ENCODE results near the gene KIAA1549. TPM values are rescaled to one million over a fixed set of nuclear protein-coding genes. Genes with fewer than 3 reads are reported as not detected.

Gene KIAA1549
- total and polyA plus RNA-seq, 9 of the 15 experiments (the other 6 are each of a cell fraction or from before 2014, with no cell fraction given): 0.01 to 0.29 (median 0.07) TPM

GRCh38 chr7:138801256-138801655, 179.9 kb downstream of the KIAA1549 start (continued):
- no peak for TF ChIP-seq TCFL5 (CRISPR knock-in tag; conservative IDR thresholded peaks at IDR 0.05)
- TF ChIP-seq MECOM (CRISPR knock-in tag; IDR thresholded peaks at IDR 0.05): no peak
- TF ChIP-seq STAT5A (IDR thresholded peaks at IDR 0.05; ENCODE audit: borderline replicate concordance, low read length): no peak
- no peak for TF ChIP-seq ZNF77 (CRISPR knock-in tag; IDR thresholded peaks at IDR 0.05)
- TF ChIP-seq DMBX1 (CRISPR knock-in tag; IDR thresholded peaks at IDR 0.05; ENCODE audit: borderline replicate concordance): no peak
- TF ChIP-seq ZNF280A (IDR thresholded peaks at IDR 0.05; ENCODE audit: low read depth, partially characterized antibody): no peak
- no peak for TF ChIP-seq MTF1 (CRISPR knock-in tag; IDR thresholded peaks at IDR 0.05; ENCODE audit: borderline replicate concordance)

DNA sequence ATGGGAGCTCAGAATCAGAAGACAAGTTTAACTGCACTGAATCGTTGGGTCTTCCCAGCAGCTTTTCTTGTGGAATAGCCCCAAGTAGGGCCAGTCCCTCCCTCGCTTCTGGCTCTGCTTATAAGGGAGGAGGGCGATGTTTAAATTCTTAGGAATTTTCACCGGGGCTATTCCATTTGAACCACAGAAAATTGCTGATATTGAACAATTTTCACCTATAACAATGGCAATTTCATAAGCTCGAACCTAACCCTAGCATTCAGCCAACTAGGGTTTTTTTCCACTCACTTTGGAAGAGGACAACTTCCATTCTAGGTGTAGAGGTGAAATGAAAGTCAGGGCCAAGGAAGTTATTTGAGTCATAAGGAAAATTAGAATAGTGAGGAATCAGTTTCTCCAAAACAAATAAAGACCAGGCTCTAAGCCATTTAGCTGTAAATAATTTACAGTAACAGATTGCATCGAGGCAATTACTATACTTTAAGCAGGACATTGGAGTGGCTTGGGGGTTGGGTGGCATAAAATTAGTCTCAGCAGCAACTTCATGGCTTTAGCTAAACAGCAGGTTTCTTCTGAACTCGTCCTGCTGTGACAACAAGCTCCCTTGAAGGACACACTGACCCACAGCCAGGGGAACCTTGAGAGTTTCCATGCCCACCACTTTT, 181.7 kb downstream of the KIAA1549 start:
- DNase-seq (ENCODE audit: extremely low read depth in 1 of 4, low spot score in 3 of 4) (no peak), FAIRE-seq (no peak), ATAC-seq (no peak)
- no peak overlapping the region for H2AFZ ChIP-seq (ENCODE audit: low read depth, low read length)
- 0% methylated on average over 7 of the region's 7 CpGs for WGBS (ENCODE audit: insufficient coverage, low coverage, missing lambda C conversion rate)
- intact Hi-C loops (cut with micrococcal nuclease): no loop called here
- TF ChIP-seq, protein P1, sequence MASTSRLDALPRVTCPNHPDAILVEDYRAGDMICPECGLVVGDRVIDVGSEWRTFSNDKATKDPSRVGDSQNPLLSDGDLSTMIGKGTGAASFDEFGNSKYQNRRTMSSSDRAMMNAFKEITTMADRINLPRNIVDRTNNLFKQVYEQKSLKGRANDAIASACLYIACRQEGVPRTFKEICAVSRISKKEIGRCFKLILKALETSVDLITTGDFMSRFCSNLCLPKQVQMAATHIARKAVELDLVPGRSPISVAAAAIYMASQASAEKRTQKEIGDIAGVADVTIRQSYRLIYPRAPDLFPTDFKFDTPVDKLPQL (IDR thresholded peaks at IDR 0.05; ENCODE audit: extremely low read depth, insufficient read length): no peak
- TF ChIP-seq, protein P2, sequence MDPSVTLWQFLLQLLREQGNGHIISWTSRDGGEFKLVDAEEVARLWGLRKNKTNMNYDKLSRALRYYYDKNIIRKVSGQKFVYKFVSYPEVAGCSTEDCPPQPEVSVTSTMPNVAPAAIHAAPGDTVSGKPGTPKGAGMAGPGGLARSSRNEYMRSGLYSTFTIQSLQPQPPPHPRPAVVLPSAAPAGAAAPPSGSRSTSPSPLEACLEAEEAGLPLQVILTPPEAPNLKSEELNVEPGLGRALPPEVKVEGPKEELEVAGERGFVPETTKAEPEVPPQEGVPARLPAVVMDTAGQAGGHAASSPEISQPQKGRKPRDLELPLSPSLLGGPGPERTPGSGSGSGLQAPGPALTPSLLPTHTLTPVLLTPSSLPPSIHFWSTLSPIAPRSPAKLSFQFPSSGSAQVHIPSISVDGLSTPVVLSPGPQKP (CRISPR knock-in tag; IDR thresholded peaks at IDR 0.05): no peak
- TF ChIP-seq ZNF41 (CRISPR knock-in tag; conservative IDR thresholded peaks at IDR 0.05) (no peak), ZNF316 (IDR thresholded peaks at IDR 0.05) (peak; percentile 57), C11orf30 (IDR thresholded peaks at IDR 0.05; ENCODE audit: low read depth) (peak; percentile 48; the same call in 1 of the 2 replicates), ZBTB2 (IDR thresholded peaks at IDR 0.05) (no peak), MAFF (IDR thresholded peaks at IDR 0.05; ENCODE audit: low read length) (0 out of 2 replicates have a peak, but pooled peaks have one; percentile 36), ZNF253 (CRISPR knock-in tag; conservative IDR thresholded peaks at IDR 0.05) (no peak), ZC3H11A (IDR thresholded peaks at IDR 0.05; ENCODE audit: low read depth, low read length) (no peak)
- in situ Hi-C loops (cut with MboI): no loop called here
- H3K4me1 ChIP-seq (replicated peaks in 1 of 2; ENCODE audit: control insufficient read depth in 2 of 2, insufficient read depth in 2 of 2, low read length in 2 of 2): no peaks in the 10 kb centered on the region
- no peak overlapping the region for H3K27ac ChIP-seq (ENCODE audit: extremely low read depth, low read depth, low read length)
- BruUV-seq (replicated peaks): no TSS peak
- H3K9me1 ChIP-seq (ENCODE audit: control insufficient read depth, insufficient read depth, low read length): no peaks in the 10 kb centered on the region
- no peaks in the 10 kb centered on the region for H3K9me3 ChIP-seq (replicated peaks; ENCODE audit: control insufficient read depth, insufficient read depth, low read depth, low read length)
- no peaks in the 10 kb centered on the region for H3K36me3 ChIP-seq (ENCODE audit: control insufficient read depth, insufficient read depth, low read length)
- no peak overlapping the region for H3K4me2 ChIP-seq (ENCODE audit: insufficient read depth, low read length)
- no peak overlapping the region for H3K9ac ChIP-seq (ENCODE audit: insufficient read depth in 1 of 2, low read depth in 2 of 2, low read length in 2 of 2)
- ChIA-PET CTCF (ENCODE audit: low intra/inter-chr PET ratio) (interaction anchor here (0.6 kb wide), 1 partner anchor 827 kb away, joined by 3 read pairs; no protein-coding TSS in a partner anchor), POLR2A (interaction anchor here (0.8 to 1.2 kb wide), 2 partner anchors 23 to 60 kb away, joined by 3 read pairs; no protein-coding TSS in a partner anchor)
- no peaks in the 10 kb centered on the region for H3K79me2 ChIP-seq (ENCODE audit: control insufficient read depth, insufficient read depth, low read length)
- H3K27me3 ChIP-seq (ENCODE audit: control insufficient read depth in 2 of 2, insufficient read depth in 2 of 2, low read length in 2 of 2): peaks cover 31 to 60% of the 10 kb centered on the region in 2 experiments
- no peaks in the 10 kb centered on the region for H4K20me1 ChIP-seq (replicated peaks; ENCODE audit: control insufficient read depth, insufficient read depth, low read length)
- no peak overlapping the region for H3K4me3 ChIP-seq
